ENCODE data around the gene ZNF286A.
"Not testable (repeated sequence)": the region's sequence is repeated elsewhere in the genome, so short reads cannot be mapped to it uniquely, and the experiment has no call there.

Gene ZNF286A

DNA sequence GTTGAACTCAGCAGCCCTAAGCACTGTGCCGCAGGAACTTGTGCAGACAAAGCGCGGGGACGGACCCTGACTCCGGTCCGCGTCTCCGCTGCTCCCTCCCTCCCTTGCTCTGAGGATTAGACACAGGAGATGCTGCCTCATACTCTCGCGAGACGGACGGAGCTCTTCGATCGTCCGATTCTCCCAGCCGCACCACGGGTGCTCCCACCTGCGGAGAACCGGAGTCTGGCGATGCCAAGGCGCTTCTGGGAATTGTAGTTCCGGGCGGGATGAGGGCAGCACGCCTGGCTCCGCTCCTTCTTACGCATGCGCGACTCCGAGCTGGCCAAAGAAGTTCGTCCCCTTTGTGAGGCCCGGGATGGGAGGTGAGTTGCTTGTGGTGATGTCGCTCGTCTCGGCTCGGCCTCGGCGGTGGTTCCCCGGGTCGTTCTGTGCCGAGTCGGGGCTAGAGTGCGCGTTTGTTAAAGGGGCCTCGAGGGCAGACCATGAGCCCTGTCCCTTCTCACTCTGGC lies at the start of gene ZNF286A:
Gene ZNF286A, plus strand, starts transcription at position 340 of the 512 bp plus-strand sequence. CDS start 578 bp downstream, outside the sequence.
- in situ Hi-C loops (cut with HindIII; ENCODE audit: low sequenced_read_pairs): not testable (repeated sequence)

DNA sequence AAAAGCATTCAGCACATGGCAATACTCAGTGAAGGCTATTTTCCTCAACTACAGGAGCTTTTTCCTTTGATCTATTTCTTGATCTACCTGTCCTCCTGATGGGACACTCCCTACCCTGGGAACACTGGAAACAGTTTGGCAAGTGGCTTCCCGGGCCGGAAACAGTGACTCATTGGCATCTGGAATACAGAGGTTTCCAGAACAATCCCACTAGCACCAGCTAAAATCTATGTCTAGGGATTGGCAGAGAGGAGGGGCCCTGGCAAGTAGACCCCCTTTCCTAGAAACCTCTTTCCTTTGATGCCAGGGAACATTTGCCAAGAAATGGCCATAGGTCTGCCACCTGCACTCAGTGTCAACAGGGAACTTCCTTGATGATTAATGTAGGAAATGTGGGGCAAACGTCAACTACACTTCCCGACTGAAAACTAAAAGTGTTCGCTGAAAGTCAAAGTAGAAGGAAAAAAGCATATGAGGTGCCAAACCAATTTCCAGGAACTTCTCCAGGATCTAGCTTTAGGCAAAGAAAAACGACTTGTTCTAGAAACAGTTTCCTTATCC lies 49.6 kb upstream of the ZNF286A start:
- in situ Hi-C loops (cut with HindIII; ENCODE audit: low sequenced_read_pairs): no loop called here

DNA sequence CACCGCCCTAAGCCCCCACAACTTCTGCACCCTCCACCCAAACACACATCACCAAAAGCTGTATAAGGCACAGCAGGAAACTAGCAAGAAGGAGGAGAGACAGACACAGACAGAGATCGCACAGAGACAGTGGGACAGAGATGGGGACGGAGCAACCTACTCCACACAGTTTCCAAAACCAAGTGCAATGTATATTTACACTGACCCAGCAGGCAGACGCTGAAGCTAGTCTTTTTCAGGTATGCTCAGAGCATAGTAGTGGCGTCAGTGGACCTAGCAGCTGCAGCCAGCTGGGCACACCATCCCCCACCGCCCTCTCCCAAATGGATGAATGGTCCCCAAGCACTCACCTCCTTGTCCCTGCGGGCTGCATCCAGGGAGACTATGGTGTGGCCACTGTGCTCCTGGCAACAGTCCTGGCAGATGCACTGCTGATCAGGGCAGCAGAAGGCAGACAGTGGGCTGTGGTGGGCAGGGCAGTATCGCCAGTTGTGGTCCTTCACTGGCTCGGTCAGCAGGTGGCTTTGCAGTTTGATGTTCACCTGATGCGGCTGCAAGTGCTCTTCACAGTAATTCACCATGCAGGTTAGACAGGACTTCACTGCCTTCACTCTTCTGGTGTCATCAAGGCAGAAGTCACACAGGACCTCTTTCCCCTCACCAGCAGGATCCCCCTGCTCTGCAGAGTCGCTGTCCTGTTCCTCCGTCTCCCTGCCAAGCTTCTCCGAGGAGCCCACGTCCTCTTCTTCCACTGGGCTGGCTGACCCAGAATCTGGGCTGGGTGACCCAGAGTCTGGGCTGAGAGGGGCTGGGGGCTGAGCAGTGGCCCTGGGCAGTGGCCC lies 48.6 kb upstream of the ZNF286A start:
- in situ Hi-C loops (cut with HindIII; ENCODE audit: low sequenced_read_pairs): no loop called here

DNA sequence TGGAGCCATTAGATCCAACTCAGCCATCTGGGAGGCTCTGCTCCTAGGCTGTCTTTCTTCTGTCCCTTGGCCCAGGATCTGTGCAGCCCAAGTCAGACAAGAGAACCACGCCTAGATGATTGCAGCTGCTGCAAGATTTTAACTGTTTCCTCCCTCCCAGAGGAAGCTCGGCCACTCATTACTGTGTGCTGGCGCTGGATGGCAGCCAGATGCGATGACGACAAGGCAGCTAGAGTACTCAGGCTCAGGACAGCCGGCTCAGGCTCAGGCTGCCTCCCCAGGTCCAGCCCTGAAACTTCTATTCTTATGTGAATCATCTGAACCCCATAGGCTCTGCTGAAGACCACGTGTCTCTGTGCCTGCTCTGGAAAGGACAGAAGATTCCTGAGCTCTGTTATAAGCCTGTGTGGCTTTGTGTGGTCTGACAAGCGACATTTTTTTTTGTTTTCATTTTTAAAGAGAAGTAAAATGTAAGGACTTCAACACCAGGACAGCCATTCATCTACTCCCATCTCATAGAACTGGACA lies 47.9 kb upstream of the ZNF286A start:
- in situ Hi-C loops (cut with HindIII; ENCODE audit: low sequenced_read_pairs): no loop called here

DNA sequence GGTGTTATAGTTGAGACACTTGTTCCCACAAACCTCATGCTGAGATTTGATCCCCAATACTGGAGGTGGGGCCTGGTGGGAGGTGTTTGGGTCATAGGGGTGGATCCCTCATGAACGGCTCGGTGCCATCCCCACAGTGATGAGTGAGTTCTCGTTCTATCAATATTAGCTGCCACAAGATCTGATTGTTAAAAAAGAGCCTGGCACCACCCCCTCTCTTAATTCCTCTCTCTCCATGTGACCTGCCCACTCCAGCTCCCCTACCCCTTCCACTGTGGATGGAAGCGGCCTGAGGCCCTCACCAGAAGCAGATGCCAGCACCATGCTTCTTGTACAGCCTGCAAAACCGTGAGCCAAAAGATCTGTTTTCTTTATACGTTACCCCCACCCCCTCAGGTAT lies 46.6 kb upstream of the ZNF286A start:
- in situ Hi-C loops (cut with HindIII; ENCODE audit: low sequenced_read_pairs): no loop called here

DNA sequence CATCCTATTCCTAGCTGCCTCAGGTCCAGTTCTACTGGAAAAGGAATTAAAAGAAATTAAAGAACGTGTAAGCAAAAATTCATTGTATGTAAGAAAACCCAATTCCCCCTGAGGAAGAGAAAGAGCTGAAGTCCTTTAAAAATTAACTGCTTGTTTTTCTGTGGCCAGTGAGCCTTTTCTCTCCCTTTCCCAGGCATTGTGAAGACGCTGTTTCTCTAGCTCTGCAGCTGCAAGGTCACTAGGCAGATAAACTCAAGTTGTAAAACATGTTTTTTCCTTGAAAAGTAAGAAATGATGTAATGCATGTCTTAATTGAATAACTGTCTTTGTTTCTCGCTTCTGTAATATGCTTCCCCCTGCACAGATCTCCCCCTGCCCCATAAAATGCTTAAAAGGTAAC lies 45.2 kb upstream of the ZNF286A start:
- in situ Hi-C loops (cut with HindIII; ENCODE audit: low sequenced_read_pairs): not testable (repeated sequence)

DNA sequence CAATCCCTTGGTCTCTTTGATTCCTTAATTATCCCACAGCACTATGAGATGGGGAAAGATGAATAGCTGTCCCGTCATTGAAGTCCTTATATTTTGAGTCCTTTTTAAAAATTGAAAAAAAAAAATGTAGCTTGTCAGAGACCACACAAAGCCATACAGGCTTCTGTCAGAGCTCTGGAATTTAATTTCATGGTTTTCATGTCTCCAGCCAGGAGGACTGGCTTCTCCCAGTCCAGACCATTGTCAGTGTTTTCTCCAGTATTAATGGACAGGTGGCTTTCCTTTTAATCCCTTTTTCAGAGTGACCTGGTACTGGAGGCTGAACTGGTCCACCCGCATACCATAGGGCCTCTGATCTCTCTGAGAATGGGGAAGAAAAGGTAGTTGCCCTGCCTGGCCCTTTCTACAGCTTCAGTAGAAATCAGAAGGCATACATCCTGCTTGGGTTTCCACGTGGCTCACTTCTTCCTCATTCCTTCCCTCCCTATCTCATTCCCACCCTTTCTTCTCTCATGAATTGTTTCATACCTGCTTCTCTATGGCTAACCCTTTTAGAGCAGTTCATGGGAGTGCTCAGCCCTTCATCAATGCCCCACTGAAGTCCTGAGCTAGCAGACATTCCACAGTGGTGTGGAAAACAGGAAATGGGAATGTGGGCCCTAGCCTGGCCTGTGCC lies 44.5 kb upstream of the ZNF286A start:
- in situ Hi-C loops (cut with HindIII; ENCODE audit: low sequenced_read_pairs): no loop called here

DNA sequence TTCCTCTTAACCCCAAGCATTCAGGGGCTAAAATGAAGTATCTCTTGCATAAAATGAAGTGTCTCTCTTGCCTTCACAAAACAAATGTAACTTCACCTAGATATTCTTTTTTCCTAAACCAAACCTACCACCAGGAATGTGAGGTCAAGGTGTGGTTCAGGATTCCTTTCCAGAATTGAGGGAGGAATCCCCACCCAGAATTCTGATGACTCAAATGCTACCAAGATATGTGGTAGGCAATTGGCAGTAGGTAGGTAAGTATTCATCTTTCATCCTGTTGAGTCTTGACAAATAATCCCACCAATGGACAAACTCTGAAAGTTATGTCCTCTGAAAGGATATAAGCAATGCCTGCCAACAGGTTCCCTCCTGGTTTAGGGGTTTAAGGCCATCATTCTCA lies 41.7 kb upstream of the ZNF286A start:
- in situ Hi-C loops (cut with HindIII; ENCODE audit: low sequenced_read_pairs): no loop called here

DNA sequence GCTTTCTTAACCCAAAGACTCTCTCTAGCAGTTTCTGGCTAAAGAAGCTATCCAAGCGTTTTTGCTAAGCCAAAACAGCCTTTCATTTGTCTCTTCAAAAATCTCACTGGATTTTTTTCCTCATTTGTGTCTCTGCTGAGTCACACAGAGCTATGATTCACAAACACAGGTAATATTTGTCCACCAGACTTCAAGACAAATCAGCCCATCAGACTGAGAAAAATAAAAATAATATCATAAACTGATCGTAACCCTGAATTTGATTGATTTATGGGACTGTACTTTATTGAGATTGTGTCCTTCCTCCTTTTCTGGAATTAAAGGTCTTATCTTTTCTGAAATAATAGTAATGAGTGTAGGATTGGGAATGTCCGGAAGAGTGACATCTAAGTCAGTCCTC lies 41.3 kb upstream of the ZNF286A start:
- in situ Hi-C loops (cut with HindIII; ENCODE audit: low sequenced_read_pairs): no loop called here

DNA sequence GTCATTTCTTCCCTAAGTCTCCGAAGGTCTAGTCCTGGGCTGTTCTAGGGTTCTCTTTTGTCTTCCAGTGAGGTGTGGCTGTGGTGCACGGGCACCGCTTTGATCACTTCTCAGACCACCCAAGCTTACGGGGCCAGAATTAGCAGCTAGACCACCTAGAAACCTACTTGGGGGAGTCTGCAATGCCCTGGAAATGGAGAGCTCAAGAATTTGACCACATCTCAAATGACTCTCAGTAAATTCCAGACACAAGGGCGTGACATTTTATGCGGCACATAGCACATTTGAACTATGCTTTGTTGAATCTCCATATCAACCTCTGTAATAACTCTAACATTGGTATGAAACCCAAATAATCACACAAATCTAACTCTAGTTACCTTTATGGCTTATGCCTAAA lies 40.3 kb upstream of the ZNF286A start:
- in situ Hi-C loops (cut with HindIII; ENCODE audit: low sequenced_read_pairs): no loop called here

DNA sequence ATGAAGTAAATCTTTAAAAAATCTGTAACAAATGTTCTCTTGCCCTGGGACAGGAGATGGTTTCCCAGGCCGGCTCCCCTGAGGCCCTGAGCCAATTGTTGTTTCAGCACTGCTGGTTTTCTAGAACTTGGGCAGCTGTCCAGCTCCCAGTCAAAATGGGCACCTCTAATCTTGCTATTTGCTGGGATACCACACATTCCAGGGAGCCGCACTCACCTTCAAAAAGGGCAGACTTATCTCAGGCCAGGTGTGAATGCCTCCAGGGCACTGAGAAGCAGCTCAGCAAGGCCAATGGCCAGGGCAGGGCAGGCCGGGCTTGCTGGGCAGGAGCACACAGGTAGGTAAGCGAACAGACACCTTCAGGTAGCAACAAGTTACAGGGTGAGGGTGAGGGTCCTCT lies 39.9 kb upstream of the ZNF286A start:
- in situ Hi-C loops (cut with HindIII; ENCODE audit: low sequenced_read_pairs): no loop called here

DNA sequence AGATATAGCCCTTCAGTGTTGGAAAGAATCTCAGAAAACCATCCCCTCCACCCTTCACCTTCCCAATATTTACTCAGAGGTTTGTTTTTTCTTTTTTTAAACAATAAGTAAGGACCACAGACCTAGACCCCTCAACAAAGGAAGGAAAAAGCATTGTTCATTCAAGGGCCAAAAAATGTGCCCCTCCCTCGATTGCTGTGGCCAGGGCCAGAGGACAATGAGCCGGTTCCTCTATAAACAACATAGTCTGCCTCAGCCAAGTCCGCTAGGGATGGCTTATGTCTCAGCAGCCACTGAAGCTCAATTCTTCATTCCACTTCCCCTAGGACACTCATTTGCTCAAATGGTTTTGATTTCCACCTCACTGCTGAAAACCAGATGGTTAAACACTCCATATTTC lies 39.5 kb upstream of the ZNF286A start:
- in situ Hi-C loops (cut with HindIII; ENCODE audit: low sequenced_read_pairs): no loop called here

DNA sequence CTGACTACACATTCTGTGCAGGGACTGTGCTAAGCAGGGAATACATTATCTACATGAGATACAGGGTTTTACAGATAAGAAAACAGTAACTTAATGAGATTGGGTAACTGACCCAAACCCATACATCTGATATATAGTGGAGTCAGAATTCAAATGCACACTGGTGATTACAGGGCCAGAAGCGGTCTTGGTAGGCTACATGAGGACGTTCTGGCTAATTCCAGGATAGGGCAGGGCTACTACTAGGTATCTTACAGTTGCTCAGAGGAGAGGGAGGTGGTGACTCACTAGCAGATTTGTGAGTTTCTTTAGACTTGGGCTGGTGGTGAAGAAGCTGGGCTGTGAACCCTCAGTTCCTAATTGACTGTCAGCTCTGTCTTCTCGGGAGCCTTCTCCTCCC lies 36.9 kb upstream of the ZNF286A start:
- in situ Hi-C loops (cut with HindIII; ENCODE audit: low sequenced_read_pairs): no loop called here

DNA sequence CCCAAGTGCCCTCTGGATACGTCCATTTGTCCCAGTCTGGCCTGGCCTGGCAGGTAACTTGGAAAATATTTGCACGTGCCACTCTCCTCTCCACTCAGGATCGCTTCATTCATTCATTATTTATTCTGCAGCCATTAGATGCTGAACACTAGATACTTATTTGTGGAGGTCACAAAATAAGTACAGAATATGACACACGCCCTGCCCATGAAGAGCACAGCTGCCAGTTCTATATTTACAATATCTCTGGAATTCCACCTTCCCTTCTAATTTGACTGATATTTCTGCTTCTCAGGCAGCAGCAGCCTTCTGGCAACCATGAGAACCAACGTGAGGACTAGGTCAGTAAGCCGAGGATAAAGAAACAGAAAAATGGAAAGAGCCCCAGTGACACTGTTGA lies 36.4 kb upstream of the ZNF286A start:
- in situ Hi-C loops (cut with HindIII; ENCODE audit: low sequenced_read_pairs): no loop called here

DNA sequence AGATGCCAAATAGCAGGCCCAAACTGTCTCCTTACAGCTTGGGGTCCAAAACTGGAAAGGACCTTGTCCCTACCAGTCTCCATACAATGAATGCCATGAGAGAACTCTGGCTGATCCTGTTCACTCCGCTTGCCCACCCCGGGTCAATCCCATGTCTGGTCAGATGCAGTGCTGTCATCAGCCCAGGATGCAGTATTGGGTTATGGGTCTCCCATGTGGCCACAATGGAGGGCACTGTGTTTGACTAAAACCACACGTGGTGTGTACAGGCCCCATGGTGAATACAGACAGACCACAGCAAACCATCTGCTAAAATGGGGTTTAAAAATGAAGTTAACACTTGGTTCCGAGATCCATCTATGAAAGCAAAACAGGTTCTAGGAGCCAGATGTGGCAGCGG lies 35.9 kb upstream of the ZNF286A start:
- in situ Hi-C loops (cut with HindIII; ENCODE audit: low sequenced_read_pairs): no loop called here

DNA sequence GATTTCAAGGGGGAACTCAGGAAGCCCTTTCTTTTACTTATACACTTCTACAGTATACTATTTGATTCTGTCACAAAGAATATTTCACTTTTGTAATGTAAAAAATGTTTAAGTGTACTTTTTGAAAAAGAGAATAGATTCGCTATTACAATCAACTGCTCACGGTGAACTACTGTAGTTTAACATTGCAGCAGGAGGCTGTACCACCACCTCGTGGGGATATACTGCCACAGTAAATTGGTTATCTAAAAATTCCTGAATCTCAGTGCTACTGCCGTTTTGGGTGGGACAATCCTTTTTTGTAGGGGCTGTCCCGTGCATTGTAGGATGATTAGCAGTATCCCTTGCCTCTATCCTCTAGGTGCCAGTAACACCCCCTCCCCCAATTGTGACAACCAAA lies 30.0 kb upstream of the ZNF286A start:
- in situ Hi-C loops (cut with HindIII; ENCODE audit: low sequenced_read_pairs): not testable (repeated sequence)

DNA sequence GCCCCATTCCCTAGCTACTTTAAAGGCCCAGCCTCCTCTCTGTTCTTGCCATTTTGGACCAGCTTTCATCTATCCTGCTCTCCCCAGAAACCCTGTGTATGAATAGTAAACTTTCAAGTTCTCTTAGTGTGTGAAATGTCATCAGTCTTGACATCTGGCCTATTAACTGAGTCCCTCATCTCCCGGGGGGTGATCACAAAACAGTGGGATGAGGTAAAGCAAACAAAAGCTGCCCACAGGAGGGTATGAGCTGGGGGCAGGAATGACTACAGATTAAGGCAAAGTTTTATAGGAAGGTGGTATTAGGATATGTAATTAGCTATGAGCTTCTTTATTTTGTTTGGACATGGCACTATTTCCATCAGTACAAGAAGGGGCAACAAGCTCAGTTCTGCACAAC lies 24.9 kb upstream of the ZNF286A start:
- in situ Hi-C loops (cut with HindIII; ENCODE audit: low sequenced_read_pairs): not testable (repeated sequence)

DNA sequence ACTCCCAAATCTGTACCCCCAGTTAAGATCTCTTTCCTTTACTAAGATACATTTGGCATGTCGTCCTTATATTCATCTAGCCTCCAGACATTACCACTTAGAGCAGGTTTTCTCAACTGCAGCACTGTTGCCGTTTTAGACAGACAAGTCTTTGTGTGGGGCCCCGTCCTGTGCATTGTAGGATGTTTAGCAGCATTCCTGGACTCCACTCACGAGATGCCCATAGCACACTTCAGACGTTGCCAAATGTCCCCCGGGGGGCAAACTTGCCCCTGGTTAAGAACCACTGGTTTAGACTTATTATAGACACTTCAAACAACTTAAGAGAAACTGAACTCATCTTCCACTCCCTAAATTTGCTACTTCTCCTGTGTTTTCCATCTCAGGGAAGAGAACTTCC lies 23.6 kb upstream of the ZNF286A start:
- in situ Hi-C loops (cut with HindIII; ENCODE audit: low sequenced_read_pairs): not testable (repeated sequence)

DNA sequence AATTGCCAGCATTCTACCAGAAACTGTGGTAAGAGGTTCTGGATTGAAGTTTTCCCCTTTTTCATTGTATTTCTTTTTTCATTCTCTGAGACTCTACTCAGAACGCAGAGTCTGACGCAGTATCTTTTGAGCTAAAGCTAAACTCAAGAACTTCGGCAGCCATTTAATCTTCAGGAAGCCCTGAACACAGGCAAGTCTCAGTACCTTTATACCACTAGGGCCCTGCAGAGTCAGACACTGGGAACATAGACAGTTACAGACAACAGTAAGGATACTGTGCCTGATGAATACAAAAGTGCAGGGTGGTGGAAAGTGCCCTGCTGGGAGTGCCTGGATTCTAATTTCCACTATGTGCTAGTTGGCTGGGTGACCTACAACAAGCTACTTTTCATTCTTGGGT lies 16.4 kb upstream of the ZNF286A start:
- in situ Hi-C loops (cut with HindIII; ENCODE audit: low sequenced_read_pairs): not testable (repeated sequence)

DNA sequence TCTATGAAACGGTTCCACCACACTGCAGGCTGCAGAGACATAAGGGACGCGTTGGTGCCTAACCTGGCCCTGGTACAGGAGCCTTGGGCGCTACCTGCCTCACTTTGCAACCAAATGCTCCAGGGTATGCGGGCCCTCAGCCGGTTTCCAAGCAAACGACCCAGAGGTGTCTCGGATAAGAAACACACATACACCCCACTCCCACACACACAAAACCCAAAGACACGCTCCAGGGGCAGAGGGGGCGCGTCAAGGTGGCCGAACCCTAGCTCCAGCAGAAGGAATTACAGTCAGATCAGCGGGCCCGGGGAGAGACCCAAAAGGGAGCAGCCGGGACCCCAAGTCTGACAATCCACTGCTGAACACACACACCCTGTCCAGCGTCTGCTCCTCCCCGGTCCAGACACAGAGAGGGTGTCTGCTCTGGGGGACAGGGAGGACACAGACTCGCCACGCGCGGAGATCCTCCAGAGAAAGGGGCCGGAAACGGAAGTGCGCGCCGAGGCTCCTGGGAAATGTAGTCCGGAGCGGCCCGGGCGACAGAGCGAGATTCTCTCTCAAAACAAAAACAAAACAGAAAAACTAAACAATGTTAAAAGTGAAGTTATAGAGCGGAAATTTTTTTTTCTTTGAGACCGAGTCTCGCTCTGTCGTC lies 15.6 kb upstream of the ZNF286A start, which contains the start of gene TRIM16:
Gene TRIM16, minus strand, starts transcription at position 488 of the 655 bp plus-strand sequence. CDS start 32,702 bp downstream, outside the sequence.
- in situ Hi-C loops (cut with HindIII; ENCODE audit: low sequenced_read_pairs): not testable (repeated sequence)

DNA sequence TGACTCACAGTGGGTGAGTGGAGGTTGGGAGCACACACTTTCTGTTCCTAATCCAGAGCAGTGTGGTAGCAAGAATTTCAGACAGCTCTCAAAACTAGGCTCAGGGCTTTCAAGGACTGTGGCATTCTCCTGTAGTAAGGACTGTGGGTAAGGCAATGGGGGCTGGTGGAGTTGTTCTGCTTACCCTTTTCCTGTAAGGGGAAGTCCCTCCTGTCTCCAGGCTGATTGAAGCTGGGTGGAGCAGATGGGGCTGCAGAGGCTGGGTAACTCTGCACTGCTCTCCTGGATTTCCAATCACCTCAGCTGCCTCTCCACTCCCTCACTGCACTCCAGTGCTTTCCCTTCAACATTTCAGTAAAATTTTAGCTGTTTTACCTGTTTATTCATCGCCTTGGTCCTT lies 12.1 kb upstream of the ZNF286A start:
- in situ Hi-C loops (cut with HindIII; ENCODE audit: low sequenced_read_pairs): not testable (repeated sequence)
